ENCODE data around the gene DHRS4.
A peak's percentile ranks its signal among the peaks of the same experiment; 100 is the strongest.
"Not testable (repeated sequence)": the region's sequence is repeated elsewhere in the genome, so short reads cannot be mapped to it uniquely, and the experiment has no call there.

Gene DHRS4

GRCh38 chr14:24006471-24006816 is 52.9 kb downstream of the DHRS4 start:
- not testable (repeated sequence) for H3K27me3 ChIP-seq (ENCODE audit: low read length); H3K79me2 ChIP-seq (ENCODE audit: insufficient read depth, low read length); H3K27ac ChIP-seq (ENCODE audit: low read depth, low read length); H3K9me2 ChIP-seq (replicated peaks; ENCODE audit: insufficient read depth, low read length); H3K36me3 ChIP-seq (ENCODE audit: low read length); H2AFZ ChIP-seq (ENCODE audit: low read depth, low read length, severe bottlenecking); H3K9me3 ChIP-seq (ENCODE audit: insufficient read depth, low read length); H3F3A ChIP-seq (ENCODE audit: insufficient read depth); H4K20me1 ChIP-seq (ENCODE audit: low read depth, low read length)
- Histone ChIP-seq H3K9ac (ENCODE audit: low read length) (peak overlapping the region; percentile 49), H3K4me2 (ENCODE audit: low read depth, low read length, poor library complexity, severe bottlenecking) (peak overlapping the region; percentile 52), H3K4me3 (ENCODE audit: insufficient read depth, low read length, poor library complexity, severe bottlenecking) (peak overlapping the region; percentile 40)

- Histone ChIP-seq H3K9ac (ENCODE audit: low read length) (peak overlapping the region; percentile 49), H3K4me3 (ENCODE audit: insufficient read depth, low read length, poor library complexity, severe bottlenecking) (peak overlapping the region; percentile 40), H3K4me2 (ENCODE audit: low read depth, low read length, poor library complexity, severe bottlenecking) (peak overlapping the region; percentile 52), H2AFZ (ENCODE audit: low read depth, low read length, severe bottlenecking) (peak overlapping the region; percentile 48)
- not testable (repeated sequence) for H3K36me3 ChIP-seq (ENCODE audit: low read length); H3K27ac ChIP-seq (ENCODE audit: low read depth, low read length); H3K9me2 ChIP-seq (replicated peaks; ENCODE audit: insufficient read depth, low read length); H3K79me2 ChIP-seq (ENCODE audit: insufficient read depth, low read length); H3K9me3 ChIP-seq (ENCODE audit: insufficient read depth, low read length); H3K27me3 ChIP-seq (ENCODE audit: low read length); H3F3A ChIP-seq (ENCODE audit: insufficient read depth); H4K20me1 ChIP-seq (ENCODE audit: low read depth, low read length)
Measured at GRCh38 chr14:24006817-24007652, 53.5 kb downstream of the DHRS4 start.

GRCh38 chr14:24011051-24011450 is 57.5 kb downstream of the DHRS4 start:
- H2AFZ ChIP-seq (ENCODE audit: low read depth, low read length, severe bottlenecking) = no peak overlapping the region
- no peaks in the 10 kb centered on the region for H3K79me2 ChIP-seq (ENCODE audit: insufficient read depth, low read length)
- TF ChIP-seq CTCF (IDR thresholded peaks at IDR 0.05; ENCODE audit: insufficient read depth, low read length, poor library complexity, severe bottlenecking) = no peak
- no peak for TF ChIP-seq EZH2phosphoT487 (conservative IDR thresholded peaks at IDR 0.05; ENCODE audit: low read length)
- no peaks in the 10 kb centered on the region for H3K27me3 ChIP-seq (ENCODE audit: low read length)
- H4K20me1 ChIP-seq (ENCODE audit: low read depth, low read length) = no peaks in the 10 kb centered on the region
- H3K27ac ChIP-seq (ENCODE audit: low read depth, low read length) = no peak overlapping the region
- H3F3A ChIP-seq (ENCODE audit: insufficient read depth) = no peaks in the 10 kb centered on the region
- no peak overlapping the region for H3K9ac ChIP-seq (ENCODE audit: low read length)
- H3K4me2 ChIP-seq (ENCODE audit: low read depth, low read length, poor library complexity, severe bottlenecking) = no peak overlapping the region
- H3K9me3 ChIP-seq (ENCODE audit: insufficient read depth, low read length) = no peaks in the 10 kb centered on the region
- no peak overlapping the region for H3K4me3 ChIP-seq (ENCODE audit: insufficient read depth, low read length, poor library complexity, severe bottlenecking)
- no peaks in the 10 kb centered on the region for H3K36me3 ChIP-seq (ENCODE audit: low read length)
- no peaks in the 10 kb centered on the region for H3K9me2 ChIP-seq (replicated peaks; ENCODE audit: insufficient read depth, low read length)

- H2AFZ ChIP-seq (ENCODE audit: low read depth, low read length, severe bottlenecking); H3K9me2 ChIP-seq (replicated peaks; ENCODE audit: insufficient read depth, low read length); H3K4me3 ChIP-seq (ENCODE audit: insufficient read depth, low read length, poor library complexity, severe bottlenecking); H3F3A ChIP-seq (ENCODE audit: insufficient read depth); H3K27me3 ChIP-seq (ENCODE audit: low read length); H3K79me2 ChIP-seq (ENCODE audit: insufficient read depth, low read length); H3K9me3 ChIP-seq (ENCODE audit: insufficient read depth, low read length); H4K20me1 ChIP-seq (ENCODE audit: low read depth, low read length); H3K9ac ChIP-seq (ENCODE audit: low read length); H3K36me3 ChIP-seq (ENCODE audit: low read length); H3K4me2 ChIP-seq (ENCODE audit: low read depth, low read length, poor library complexity, severe bottlenecking); H3K27ac ChIP-seq (ENCODE audit: low read depth, low read length): not testable (repeated sequence)
Measured at GRCh38 chr14:24012726-24013273, 59.2 kb downstream of the DHRS4 start.

All from SU-DHL-6 (cell line).